ENCODE measurements around the gene DDA1. TPM values are rescaled to one million over a fixed set of nuclear protein-coding genes. Genes with fewer than 3 reads are reported as not detected.

DDA1 gene
- total and polyA plus RNA-seq, 9 of the 15 experiments (the other 6 are each of a cell fraction or from before 2014, with no cell fraction given), result 1.4 to 83.8 (median 33.8) TPM

DNA sequence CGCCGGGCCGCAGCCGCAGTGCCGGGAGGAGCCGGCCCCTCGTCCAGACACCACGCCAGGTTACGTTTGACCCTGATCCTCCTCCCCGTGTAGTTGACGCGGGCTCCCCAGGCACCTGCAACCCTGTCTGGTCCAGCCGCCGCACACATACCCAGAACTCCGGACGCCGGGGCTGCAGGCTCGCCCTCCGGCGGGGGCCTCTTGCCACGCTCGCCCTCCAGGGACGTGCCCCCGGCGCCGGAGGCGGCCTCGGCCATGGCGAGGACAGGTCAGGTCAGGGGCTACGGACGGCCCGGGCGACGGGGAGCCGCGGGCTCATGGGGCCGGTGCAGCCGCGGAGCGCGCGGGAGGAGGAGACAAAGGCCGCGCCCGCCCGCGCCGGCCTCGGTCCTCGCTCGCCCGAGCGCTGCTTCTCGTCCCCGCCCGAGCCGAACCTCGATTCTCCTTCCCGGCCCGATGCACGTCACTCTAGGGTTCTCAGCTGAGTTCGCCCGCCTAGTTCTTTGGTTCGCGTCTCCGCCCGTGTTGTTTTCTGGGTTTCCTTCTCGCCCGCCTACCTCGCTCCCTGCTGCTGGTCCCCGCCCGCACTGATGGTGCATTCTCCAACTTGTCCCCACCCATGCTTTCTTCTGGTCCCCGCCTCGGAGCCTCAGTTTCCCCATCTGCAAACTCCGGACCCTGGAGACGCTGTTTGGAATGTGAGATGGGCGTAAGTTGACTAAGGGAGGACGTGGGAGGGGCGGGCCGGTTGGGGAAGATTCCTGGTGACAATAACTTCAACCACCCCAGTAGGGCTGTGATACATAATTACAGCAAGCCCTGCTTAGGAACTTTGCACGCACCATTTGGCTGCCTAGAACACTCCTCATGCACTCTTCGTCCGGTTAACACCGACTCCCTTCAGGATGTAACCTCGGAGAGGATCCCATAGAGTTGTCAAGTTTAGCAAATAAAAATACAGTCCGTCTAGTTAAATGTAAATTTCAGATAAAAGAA, 25.3 kb downstream of the DDA1 start, which contains the start of gene ANO8 (continued):
- TF ChIP-seq, protein P1, sequence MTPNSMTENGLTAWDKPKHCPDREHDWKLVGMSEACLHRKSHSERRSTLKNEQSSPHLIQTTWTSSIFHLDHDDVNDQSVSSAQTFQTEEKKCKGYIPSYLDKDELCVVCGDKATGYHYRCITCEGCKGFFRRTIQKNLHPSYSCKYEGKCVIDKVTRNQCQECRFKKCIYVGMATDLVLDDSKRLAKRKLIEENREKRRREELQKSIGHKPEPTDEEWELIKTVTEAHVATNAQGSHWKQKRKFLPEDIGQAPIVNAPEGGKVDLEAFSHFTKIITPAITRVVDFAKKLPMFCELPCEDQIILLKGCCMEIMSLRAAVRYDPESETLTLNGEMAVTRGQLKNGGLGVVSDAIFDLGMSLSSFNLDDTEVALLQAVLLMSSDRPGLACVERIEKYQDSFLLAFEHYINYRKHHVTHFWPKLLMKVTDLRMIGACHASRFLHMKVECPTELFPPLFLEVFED (CRISPR knock-in tag; conservative IDR thresholded peaks at IDR 0.05), result no peak
- TF ChIP-seq CTCF (IDR thresholded peaks at IDR 0.05 in 2 of 3, conservative IDR thresholded peaks at IDR 0.05 in 1 of 3; ENCODE audit: insufficient read depth in 2 of 3, low read depth in 1 of 3, low read length in 3 of 3) (no peak), CBX1 (IDR thresholded peaks at IDR 0.05; ENCODE audit: low read depth) (peak; percentile 13; the same call in 1 of the 2 replicates), SLC30A9 (CRISPR knock-in tag; IDR thresholded peaks at IDR 0.05) (no peak), DMBX1 (CRISPR knock-in tag; IDR thresholded peaks at IDR 0.05; ENCODE audit: borderline replicate concordance) (peak; percentile 39; the same call in 1 of the 2 replicates), RAD51 (IDR thresholded peaks at IDR 0.05; ENCODE audit: borderline replicate concordance, low read depth) (no peak), NUFIP1 (IDR thresholded peaks at IDR 0.05; ENCODE audit: partially characterized antibody) (no peak), KLF13 (tag; IDR thresholded peaks at IDR 0.05; ENCODE audit: borderline replicate concordance, low read depth) (no peak; the same call in 1 of the 2 replicates), EHMT2 (IDR thresholded peaks at IDR 0.05) (no peak), HBP1 (CRISPR knock-in tag; IDR thresholded peaks at IDR 0.05) (no peak), ELK1 (CRISPR knock-in tag; IDR thresholded peaks at IDR 0.05) (no peak), ARID3B (CRISPR knock-in tag; IDR thresholded peaks at IDR 0.05; ENCODE audit: borderline replicate concordance) (peak; percentile 77; the same call in 1 of the 2 replicates)

All from K562 (cell line).